C4-2B (cell line): Measurements from ENCODE around the gene DEK.
"Not testable (repeated sequence)": the region's sequence is repeated elsewhere in the genome, so short reads cannot be mapped to it uniquely, and the experiment has no call there.

Source experiments
- H3K27ac ChIP-seq: fragments of 450-650 bp; 2 replicates; pipeline ENCODE4 v1.5.1; 2017
- ZFX ChIP-seq: fragments of 450-650 bp; IDR thresholded peaks from 2 replicates; pipeline ENCODE4 v1.6.1; 2017
- TF ChIP-seq, protein P1 (sequence below): fragments of 450-650 bp; conservative IDR thresholded peaks from 2 replicates; pipeline ENCODE4 v1.5.1; 2017; ENCODE audit warnings: mild to moderate bottlenecking

DEK gene

DNA sequence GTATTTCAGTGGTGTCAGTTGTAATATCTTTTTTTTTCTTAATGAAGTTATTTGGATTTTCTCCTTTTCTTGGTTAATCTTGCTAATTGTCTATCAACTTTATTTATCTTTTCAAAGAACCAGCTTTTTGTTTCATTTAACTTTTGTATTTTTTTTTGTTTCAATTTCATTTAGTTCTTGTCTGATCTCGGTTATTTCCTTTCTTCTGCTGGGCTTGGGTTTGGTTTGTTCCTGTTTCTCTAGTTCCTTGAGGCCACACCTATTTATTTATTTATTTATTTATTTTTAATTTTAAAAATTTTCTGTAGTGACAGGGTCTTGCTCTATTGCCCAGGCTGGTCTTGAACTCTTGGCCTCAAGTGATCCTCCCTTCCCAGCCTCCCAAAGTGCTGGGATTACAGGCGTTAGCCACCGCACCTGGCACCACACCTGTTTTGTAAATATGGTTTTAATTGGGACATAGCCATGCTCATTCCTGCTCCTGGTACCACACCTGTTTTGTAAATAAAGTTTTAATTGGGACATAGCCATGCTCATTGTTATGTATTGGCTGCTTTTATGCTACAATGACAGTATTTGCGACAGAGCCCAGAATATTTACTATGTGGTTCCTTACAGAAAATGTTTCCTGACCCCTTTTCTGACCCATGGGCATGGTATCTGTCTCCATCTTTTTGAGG is 86.9 kb downstream of the DEK start:
- no peak overlapping the region for H3K27ac ChIP-seq
- TF ChIP-seq, protein P1, sequence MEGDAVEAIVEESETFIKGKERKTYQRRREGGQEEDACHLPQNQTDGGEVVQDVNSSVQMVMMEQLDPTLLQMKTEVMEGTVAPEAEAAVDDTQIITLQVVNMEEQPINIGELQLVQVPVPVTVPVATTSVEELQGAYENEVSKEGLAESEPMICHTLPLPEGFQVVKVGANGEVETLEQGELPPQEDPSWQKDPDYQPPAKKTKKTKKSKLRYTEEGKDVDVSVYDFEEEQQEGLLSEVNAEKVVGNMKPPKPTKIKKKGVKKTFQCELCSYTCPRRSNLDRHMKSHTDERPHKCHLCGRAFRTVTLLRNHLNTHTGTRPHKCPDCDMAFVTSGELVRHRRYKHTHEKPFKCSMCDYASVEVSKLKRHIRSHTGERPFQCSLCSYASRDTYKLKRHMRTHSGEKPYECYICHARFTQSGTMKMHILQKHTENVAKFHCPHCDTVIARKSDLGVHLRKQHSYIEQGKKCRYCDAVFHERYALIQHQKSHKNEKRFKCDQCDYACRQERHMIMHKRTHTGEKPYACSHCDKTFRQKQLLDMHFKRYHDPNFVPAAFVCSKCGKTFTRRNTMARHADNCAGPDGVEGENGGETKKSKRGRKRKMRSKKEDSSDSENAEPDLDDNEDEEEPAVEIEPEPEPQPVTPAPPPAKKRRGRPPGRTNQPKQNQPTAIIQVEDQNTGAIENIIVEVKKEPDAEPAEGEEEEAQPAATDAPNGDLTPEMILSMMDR, result no peak
- TF ChIP-seq ZFX, result no peak

DNA sequence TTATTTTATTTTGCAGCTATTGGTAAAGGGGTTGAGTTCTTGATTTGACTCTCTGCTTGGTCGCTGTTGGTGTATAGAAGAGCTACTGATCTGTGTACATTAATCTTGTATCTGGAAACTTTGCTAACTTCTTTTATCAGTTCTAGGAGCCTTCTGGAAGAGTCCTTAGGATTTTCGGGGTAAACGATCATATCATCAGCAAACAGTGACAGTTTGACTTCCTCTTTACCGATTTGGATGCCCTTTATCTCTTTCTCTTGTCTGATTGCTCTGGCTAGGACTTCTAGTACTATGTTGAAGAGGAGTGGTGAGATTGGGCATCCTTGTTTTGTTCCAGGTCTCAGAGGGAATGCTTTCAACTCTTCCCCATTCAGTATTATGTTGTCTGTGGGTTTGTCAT is 88.1 kb downstream of the DEK start:
- H3K27ac ChIP-seq, result not testable (repeated sequence)
